ENCODE data around the gene NKD2.

NKD2 gene

DNA sequence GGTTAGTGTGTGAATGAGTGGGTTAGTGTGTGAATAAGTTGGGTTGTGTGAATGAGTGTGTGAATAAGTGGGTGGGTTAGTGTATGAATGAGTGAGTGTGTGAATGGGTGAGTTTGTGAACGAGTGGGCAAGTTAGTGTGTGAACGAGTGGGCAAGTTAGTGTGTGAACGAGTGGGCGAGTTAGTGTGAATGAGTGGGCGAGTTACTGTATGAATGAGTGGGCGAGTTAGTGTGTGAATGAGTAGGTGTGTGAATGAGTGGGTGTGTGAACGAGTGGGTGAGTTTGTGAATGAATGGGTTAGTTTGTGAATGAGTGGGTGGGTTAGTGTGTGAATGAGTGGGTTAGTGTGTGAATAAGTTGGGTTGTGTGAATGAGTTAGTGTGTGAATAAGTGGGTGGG is 34.7 kb downstream of the NKD2 start:
- DNase-seq (ENCODE audit: low read depth) = no peak

GRCh38 chr5:1044117-1044516 is 35.5 kb downstream of the NKD2 start:
- no peak for DNase-seq (ENCODE audit: low read depth)

- DNase-seq (ENCODE audit: low read depth) = no peak
Measured at GRCh38 chr5:1045960-1046560, 37.5 kb downstream of the NKD2 start.

DNA sequence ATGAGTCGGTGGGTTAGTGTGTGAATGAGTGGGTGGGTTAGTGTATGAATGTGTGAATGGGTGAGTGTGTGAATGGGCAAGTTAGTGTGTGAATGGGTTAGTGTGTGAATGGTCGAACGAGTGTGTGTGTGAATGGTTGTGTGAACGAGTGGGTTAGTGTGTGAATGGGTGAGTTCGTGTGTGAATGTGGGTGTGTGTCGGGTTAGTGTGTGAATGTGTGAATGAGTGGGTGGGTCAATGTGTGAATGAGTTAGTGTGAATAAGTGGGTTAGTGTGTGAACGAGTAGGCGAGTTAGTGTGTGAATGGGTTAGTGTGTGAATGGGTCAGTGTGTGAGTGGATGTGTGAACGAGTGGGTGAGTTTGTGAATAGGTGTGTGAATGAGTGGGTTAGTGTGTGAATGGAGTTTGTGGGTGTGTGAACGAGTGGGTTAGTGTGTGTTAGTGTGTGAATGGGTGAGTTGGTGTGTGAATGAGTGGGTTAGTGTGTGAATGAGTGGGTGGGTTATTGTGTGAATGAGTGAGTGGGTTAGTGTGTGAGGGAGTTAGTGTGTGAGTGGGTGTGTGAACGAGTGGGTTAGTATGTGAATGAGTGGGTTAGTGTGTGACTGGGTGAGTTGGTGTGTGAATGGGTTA is 38.8 kb downstream of the NKD2 start:
- no peak for DNase-seq (ENCODE audit: low read depth)

DNA sequence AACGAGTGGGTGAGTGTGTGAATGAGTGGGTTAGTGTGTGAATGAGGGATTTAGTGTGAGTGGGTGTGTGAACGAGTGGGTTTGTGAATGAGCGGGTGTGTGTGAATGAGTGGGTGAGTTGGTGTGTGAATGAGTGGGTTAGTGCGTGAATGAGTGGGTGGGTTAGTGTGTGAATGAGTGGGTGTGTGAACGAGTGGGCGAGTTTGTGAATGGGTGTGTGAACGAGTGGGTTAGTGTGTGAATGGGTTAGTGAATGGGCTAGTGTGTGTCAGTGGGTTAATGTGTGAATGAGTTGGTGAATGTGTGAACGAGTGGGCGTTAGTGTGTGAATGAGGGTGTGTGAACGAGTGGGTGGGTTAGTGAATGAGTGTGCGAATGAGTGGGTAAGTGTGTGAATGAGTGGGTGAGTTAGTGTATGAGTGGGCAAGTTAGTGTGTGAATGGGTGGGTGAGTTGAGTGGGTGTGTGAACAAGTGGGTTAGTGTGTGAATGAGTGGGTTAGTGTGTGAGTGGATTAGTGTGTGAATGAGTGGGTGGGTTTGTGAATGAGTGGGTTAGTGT is 39.6 kb downstream of the NKD2 start:
- no peak for DNase-seq (ENCODE audit: low read depth)

GRCh38 chr5:1048861-1049838 is 40.5 kb downstream of the NKD2 start:
- DNase-seq (ENCODE audit: low read depth) = no peak

DNA sequence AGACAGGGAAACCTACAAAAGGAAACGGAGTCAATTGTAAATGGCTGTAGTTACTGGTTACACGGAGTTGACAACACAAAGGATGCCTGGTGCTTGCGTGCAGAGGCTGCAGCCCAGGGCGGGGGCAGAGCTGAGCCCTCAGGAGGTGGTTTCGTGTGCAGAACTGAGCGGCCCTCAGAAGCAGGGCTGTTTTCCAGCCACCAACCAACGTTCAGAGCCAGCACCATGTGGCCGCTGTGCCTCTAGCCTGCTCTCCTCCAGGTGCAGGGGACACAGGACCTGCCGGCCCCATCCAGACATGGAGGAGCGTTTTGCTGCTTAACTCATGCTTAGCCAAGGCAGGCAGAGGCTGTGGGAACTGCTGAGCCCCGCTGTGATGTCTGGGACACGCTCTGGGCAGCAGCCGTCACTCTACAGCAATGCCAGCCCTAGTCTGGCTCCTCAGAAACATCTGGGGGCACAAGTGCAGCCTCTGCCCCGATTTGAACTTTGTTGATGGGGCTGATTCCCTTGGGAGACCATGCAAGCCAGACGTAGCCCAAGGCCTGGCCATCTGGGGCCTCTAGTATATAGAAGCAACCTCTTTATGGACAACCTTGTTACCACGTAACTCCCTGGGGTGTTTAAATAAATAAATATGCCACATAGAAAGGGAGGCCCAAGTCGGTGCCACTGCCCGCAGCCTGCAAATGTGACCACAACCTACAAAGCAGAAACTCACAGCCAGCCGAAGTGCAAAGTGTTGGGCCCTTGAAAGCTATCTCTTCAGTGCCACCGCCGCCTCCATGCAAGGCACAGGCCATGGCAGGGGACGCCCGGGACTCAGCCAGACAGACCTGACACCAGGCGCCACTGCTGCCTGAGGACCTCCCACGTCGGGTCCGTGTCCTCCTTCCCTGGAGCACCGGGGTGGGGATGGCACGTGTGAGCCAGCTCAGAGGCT is 42.1 kb downstream of the NKD2 start:
- DNase-seq (ENCODE audit: low read depth) = no peak

DNA sequence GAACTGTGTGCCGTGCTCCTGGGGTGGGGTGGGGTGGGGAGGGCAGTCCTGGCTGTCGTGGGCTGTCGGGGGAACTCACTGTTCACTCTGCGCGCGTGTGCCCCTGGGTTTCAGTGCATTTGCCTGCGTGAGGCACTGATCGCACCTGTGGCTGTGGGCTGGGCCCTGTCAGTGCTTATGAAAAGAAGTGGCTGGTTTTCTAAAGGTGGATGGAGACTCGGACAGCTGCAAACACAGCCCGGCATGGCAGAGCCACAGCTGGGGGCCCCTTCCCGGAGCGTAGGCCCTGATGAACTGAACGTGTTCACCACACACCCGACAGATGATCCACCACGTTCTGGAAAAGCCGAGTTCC is 42.7 kb downstream of the NKD2 start:
- no peak for DNase-seq (ENCODE audit: low read depth)

- no peak for DNase-seq (ENCODE audit: low read depth)
Measured at GRCh38 chr5:1052076-1052475, 43.5 kb downstream of the NKD2 start.

DNA sequence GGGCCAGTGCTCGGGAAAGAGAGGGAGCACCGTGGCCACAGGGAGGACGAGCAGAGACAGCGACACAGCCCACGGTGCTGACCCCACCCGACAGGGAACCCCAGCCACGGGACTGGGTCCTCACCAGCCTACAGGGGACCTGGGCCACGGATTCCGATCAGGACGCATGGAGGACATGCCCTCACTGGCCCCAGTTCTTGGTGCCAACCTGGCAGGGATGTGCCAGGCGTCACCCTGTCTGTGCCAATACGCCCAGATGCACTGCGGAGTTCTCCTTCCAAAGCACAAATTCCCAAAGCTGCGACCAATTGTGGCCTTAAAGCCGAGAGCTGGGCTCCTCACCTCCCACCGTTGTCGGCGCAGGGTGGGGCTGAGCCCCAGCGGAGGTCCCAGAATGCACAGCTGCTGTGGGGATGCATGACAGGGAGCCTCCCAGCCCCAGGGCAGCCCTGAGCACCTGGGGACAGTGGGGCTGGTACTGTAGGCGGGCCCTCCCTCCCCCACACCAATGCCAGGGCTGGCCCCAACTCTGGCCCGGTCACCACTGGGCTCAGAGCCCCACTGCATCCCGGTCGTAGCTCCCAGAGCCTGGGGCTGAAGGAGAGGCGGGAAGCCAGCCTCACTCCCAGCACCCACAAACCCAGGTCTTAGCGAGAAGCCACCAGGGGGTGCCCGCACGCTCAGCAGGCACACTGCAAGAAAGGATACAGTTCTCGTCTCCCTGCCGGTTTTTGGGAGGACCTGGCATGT is 44.2 kb downstream of the NKD2 start:
- no peak for DNase-seq (ENCODE audit: low read depth)

DNA sequence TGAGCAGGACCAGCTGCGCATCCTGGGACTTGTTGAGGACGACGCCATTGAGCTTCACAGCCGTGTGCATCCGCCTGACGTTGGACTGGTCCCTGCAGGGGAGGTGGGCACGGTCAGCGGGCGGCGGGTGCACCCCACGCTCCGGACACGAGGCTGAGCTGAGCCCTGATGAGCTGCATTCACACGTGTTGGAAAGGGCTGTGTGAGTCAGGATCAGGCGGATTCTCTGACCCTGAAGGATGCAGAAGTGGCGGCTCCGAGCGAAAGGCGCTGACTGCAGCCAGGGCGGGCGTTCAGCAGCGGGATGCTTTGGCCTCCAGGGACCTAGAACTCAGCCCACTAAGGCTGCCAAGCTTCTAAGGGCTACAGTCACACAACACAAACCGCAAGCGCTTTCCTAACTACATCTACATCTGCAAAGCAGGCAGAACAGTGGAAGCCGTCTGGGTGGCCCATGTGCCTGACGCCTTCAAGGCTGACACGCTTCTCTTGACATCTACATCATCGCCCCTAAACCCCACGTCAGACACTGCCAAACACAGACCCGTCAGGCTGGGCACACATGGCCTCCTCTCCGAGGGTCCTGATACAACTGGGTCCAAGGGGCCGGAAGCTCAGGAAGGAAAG is 44.9 kb downstream of the NKD2 start:
- DNase-seq (ENCODE audit: low read depth) = no peak

GRCh38 chr5:1054018-1054798 is 45.6 kb downstream of the NKD2 start:
- DNase-seq (ENCODE audit: low read depth) = no peak

DNA sequence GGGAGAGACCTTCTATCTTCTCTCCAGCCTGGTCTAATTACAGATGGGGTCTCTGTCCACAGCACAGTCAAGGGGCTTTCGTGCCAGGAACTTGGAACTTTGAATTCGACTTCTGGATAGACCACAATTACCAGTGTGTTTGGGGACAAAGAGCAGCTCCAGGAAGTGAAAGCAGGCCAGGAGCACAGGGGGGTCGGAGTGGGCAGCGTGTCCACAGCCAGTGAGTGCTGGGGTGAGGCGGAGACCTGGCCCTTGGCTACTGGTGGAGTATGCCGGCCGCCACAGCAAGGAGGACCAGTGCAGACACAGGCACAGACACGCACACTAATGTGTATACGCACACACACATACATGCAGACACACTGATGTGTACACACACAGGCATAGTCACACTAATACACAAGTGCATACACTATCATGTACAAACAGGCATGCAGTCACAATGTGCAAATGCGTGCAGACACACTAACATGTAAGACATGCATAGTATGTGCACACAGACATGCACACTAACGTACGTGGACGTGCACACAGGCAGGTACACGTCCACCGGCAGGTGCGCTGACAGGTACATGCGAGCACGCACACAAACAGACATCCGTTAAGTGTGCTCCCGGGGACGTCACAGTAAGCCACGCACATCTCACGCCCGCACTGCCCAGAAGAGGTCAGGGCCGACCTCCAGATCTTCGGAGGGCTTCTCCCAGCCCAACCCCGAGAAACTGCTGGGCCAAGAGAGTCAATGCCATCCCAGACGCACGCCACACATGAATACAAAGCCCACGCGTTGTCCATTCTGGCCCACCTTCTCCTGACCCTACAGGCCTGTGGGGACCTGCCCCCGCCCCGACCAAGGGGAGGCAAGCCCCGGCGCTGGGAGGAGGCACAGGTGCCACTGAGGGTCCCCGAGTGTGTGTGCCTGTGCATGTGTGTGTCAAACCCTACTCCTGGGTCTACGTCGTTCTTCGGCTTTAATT is 46.5 kb downstream of the NKD2 start:
- DNase-seq (ENCODE audit: low read depth) = no peak

DNA sequence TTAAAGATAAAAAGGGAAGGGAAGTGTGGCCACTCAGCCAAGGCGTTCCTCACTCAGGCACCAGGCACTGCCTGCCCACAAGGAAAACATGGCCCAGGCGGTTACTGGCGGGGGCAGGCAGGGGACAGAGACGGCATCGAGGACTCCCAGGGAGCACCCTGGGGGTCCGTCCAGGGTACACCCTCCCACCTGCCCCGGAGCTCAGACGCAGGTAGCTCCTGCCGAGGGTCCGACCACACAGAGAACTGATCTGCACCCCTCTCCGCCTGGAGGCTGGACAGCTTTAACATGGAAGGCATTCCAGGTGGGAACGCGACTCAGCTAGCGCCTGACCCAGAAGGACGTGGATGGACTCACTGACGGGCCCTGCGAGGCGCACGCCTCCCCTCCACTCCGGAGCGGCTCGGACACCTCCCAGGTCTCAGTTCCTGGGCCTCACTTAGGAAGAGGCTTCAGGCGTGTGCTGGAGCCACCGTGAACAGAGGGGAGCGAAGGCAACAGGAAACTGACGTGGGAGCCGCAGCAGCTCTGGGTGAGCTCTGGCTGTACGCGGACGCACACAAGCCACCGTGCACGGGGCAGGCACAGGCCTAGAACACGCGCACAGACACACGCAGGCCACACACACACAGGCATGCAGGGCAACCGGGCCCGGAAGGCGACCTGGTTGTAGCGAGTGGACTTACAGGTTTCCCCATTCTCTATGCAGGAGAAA is 47.5 kb downstream of the NKD2 start:
- no peak for DNase-seq (ENCODE audit: low read depth)

DNA sequence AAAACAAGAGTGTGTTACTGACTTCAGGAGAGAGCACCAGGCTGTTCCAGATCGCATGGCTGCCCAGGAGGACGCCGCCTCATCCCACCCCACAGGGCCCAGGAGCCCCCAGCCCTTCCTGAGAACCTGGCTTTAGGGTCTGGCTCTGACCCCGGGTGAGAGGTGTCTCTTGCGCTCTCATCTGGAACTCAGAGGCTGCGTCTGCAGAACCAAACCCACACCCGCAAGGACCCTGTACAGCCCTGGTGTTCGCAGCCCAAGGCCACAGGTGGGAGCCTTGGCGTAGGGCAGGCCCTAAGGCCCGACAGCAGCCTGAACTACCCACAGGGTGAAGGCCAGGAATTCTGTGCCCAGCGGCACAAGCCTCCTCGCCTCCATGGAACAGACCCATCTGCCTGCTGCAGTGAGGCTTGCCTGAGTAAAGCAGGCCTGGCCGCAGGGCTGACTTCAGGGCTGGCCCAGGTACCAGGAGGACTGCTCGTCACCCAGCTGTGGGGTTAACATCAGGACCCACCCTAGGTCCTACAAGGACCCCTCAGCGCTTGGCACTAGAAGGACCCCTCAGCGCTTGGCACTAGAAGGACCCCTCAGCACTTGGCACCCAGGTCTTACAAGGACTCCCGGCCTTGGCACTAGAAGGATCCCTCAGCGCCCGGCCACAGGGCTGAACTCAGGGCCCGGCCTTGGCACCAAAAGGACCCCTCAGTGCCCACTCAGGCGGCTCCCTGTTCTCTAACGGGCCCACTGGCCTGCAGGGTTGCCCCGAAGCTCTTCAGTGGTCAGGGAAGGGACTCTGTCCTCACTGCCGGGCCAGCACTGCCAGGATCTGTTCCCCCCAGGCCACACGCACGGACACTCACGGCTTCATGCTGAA is 48.2 kb downstream of the NKD2 start:
- no peak for DNase-seq (ENCODE audit: low read depth)

DNA sequence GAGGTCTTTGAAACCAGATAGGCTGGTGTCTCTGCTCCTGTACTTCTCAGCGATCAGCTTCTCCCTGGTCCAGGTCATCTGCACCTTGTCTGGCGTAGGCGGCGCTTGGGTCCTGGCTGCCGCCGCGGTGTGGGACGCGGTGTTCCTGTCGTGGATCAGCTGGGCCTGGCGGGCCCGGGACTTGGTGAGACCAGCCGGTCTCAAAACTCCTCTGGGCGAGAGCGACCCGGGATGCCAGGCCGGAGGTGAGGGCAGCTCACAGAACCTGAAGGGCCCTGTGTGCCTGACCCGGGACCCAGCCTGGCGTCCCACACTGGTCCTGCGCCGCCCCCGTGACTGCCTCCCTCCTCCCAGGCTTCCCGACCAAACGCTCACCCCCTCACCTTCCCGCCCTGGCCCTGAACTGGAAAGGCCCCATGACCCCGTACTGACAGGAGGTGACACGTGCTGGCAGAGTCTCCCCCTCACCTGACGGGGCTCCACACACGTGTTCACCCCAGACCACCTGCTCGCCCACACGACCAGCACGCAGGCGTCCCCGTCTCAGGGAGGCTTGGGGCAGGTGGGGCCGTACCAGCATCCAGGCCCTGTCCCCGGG is 49.0 kb downstream of the NKD2 start:
- DNase-seq (ENCODE audit: low read depth) = no peak

All from stimulated activated CD8-positive, alpha-beta memory T cell treated with anti-CD3 and anti-CD28 coated beads, Interleukin-15, amount 100 ng/mL, for 1 hour (primary cell).